Daoy (cell line): ENCODE results near the gene TEX52. TPM values are rescaled to one million over a fixed set of nuclear protein-coding genes. Genes with fewer than 3 reads are reported as not detected.

Source experiments
- DNase-seq: peaks from one replicate; pipeline ENCODE4 v3.0.0-alpha.2; 2015; ENCODE audit warnings: low read depth
- total RNA-seq: library from RNA; depleted of rRNA; stranded (reverse); fragments of >200 nt; shearing (Covaris generic); gene quantifications from 2 replicates; pipeline ENCODE4 v1.2.3, GENCODE V29; 2014

Gene TEX52
- total RNA-seq, 1 experiment from 2014 or later: not detected

GRCh38 chr12:2832550-2833127 is 24.2 kb downstream of the TEX52 start:
- no peak for DNase-seq

- DNase-seq: no peak
Observed at GRCh38 chr12:2829275-2829674, 27.6 kb downstream of the TEX52 start.

- no peak for DNase-seq
Observed at GRCh38 chr12:2826721-2827515, 29.9 kb downstream of the TEX52 start.

GRCh38 chr12:2826036-2826435 is 30.8 kb downstream of the TEX52 start:
- no peak for DNase-seq

DNA sequence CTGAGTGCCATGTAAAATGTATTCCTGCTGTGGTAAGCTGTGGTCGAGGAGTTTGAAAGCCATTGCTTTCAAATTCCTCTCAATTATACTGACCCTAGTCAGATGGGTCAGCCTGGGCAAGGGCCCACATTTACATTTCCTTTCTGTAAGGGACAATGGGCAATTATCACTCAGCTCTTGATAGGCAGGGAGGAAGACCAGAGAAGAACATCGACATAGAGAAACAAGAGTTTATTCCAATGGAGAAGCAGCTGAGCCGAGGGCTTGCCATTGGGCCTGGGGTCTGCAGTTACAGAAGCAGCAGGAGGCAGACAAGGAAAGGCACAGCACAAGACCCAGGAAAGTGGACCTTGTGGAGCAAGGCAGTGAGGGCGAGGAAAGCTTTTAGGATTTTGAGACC is 31.7 kb downstream of the TEX52 start:
- DNase-seq: no peak

GRCh38 chr12:2824541-2824940 is 32.3 kb downstream of the TEX52 start:
- no peak for DNase-seq

DNA sequence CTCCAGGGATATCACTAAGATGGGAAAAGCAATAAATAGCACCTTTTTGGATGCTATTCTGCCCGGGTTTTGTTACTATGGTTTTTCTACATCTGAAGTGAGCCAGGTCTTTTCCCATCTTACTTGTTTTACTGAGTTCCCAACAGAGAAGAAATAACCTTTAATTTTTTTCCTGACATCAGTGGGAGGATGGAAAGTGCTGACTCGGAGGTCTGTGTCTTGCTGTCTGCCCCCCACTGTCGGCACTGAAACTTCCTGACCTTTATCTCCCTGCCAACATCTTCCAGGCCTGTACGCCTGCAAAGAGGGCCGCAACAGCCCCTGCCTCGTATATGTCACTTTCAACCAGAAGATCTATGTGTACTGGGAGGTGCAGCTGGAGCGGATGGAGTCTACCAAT is 33.4 kb downstream of the TEX52 start:
- DNase-seq: no peak

DNA sequence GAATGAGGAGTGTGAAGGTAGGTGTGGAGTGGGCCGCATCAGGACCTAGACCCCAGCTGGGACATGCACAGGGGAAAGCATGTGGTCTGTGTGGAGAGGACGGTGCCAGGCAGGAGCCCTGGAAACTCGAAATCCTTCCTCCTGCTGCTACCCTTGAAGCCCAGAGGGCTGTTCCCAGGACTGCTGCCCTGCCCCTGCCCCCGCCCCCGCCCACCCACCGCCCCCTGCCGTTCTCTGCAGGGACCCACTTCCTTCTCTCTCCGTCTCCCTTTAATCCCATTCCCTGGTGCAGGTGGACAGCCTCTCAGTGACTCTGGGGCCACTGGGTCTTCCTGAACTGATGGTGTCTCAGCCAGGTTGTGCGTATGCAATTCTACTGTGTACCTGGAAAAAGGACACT is 36.4 kb downstream of the TEX52 start:
- DNase-seq: no peak

- no peak for DNase-seq
Observed at GRCh38 chr12:2819810-2820209, 37.0 kb downstream of the TEX52 start.

- peak; percentile 66 for DNase-seq
Observed at GRCh38 chr12:2813214-2814185, 43.3 kb downstream of the TEX52 start.

GRCh38 chr12:2812290-2813213 is 44.3 kb downstream of the TEX52 start, which contains the start of gene ITFG2:
Gene ITFG2 (plus strand): TSS chr12:2812668. CDS start chr12:2812761, 93 bp downstream.
- peak; percentile 99 for DNase-seq

DNA sequence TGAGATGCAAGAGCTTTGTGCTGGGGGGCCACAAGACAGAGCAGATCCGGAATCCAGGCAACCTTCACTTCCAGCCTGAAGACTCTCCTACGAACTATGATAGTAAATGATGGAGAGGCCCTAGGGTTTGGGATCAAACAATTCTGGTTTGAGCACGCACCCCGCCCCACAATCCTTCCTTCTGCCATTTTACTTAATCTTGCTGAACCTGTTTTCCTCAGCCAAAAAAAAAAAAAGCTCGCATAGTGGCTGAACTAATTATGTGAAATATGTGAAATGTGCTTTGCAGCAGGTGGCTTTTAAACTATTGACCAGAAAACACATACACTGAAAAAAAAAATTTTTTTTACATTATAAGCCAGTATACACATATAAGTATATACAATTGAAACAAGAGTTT is 45.0 kb downstream of the TEX52 start:
- no peak for DNase-seq

DNA sequence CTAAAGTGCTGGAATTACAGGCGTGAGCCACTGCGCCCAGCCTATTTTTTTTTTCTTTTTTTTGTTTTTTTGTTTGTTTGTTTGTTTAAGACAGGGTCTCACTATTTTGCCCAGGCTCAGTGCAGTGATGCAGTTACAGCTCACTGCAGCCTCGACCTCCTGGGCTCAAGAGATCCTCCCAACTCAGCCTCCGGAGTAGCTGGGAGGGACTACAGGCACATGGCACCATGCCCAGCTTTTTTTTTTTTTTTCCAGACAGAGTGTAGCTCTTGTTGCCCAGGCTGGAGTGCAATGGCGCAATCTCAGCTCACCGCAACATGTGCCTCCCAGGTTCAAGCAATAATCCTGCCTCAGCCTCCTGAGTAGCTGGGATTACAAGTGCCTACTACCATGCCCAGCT is 50.1 kb downstream of the TEX52 start:
- DNase-seq: no peak

- no peak for DNase-seq
Observed at GRCh38 chr12:2805143-2805520, 51.7 kb downstream of the TEX52 start.

DNA sequence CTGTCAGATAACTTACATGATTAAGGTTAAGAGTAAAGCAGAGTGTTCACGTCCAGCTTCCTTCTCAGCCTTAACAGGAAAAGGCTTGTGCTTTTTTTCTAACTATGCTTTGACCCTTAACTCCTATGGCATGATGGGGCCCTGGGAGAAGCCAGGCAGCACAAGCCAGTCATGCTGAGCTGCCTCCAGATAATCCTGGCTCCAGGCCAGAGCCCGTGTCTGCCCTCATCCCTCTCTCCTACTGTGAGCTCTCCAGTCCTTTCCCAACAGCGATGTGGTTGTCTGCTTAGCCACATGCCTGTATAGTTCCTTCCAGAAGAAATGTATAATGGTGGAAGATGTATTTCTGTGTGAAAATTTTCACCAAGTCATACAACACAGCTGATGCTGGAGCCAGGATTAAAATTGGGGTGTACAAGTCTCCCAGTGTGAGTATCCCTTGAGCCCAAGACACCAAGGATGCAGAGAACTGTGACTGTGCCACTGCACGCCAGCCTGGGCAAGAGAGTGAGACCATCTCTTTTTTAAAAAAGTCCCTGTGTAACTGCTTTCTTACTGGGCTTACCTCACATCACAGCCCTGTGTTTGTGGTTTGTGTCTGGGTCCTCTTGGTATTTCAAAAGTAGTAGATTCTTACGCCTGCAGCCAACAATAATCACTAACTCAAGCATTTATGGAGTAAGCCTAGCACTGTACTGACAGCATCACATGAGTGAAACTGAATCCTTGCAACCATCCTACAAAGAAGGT is 52.3 kb downstream of the TEX52 start:
- peak; percentile 20 for DNase-seq

- DNase-seq: no peak
Observed at GRCh38 chr12:2803635-2804392, 53.0 kb downstream of the TEX52 start.

- no peak for DNase-seq
Observed at GRCh38 chr12:2801044-2801783, 55.6 kb downstream of the TEX52 start.

DNA sequence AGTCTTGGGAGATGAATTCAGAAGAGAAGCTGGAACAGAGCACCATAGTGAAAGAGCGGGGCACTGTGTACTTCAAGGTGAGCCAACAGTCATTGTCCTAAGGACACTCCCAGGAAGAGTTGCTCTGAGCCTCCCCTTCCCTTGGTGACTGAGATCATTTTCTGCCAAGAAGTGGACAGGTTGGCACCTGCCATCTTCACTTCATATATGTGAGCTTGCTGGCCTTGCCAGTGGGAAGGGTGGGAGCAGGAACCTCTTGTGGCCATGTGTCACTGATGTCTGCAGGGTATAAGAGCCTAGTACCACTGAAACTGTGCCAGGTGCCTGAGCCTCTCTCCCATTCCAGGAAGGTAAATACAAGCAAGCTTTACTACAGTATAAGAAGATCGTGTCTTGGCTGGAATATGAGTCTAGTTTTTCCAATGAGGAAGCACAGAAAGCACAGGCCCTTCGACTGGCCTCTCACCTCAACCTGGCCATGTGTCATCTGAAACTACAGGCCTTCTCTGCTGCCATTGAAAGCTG is 56.7 kb downstream of the TEX52 start:
- DNase-seq: no peak
